A549 (cell line): ENCODE data around the gene FAM3B. TPM values are rescaled to one million over a fixed set of nuclear protein-coding genes. Genes with fewer than 3 reads are reported as not detected.

Source experiments
- ATAC-seq, 2 experiments: fragments of 200-7000 bp in 1 of 2; fragments of >200 bp in 1 of 2; cut with Nextera tagmentation in 1 of 2; cut with Tn5 transposase in 1 of 2; 3 replicates each; pipeline versions ENCODE4 v1.8.0 to v1.9.1; 2018 to 2020; ENCODE audit warnings: mild to moderate bottlenecking in 1 of 2, moderate library complexity in 1 of 2
- CTCF ChIA-PET: fragments of 300-600 bp; sonication (Branson Sonifier 250); formaldehyde crosslinking; extraction: SDS; loops from one replicate; lab custom pipeline; 2021; ENCODE audit warnings: antibody characterized with exemption, inconsistent platforms; lab: Yijun Ruan, JAX
- POLR2A ChIA-PET: fragments of 350-600 bp; formaldehyde crosslinking; extraction: SDS; loops from one replicate; lab custom pipeline; 2021; ENCODE audit warnings: antibody characterized with exemption, inconsistent platforms; lab: Yijun Ruan, JAX
- DNase-seq, 2 experiments: peaks; one replicate each; pipeline versions ENCODE4 v3.0.0 to v3.0.0-alpha.2; 2011 to 2016; ENCODE audit warnings: low read depth in 1 of 2, low spot score in 1 of 2
- FAIRE-seq: peaks from 2 replicates; lab custom pipeline; 2011; peaks lifted over from hg19 to GRCh38; lab: Jason Lieb, UNC
- H3K27ac ChIP-seq, 2 experiments: fragments of >200 bp; sonication (Bioruptor Twin); formaldehyde crosslinking; 3 replicates each; pipeline ENCODE4 v1.5.1; 2016 to 2017
- H3K4me1 ChIP-seq: fragments of >200 bp; sonication (Bioruptor Twin); formaldehyde crosslinking; 3 replicates; pipeline ENCODE4 v1.6.1; 2016
- H3K4me2 ChIP-seq: fragments of >200 bp; sonication (Bioruptor Twin); formaldehyde crosslinking; 3 replicates; pipeline ENCODE4 v1.6.1; 2016
- H3K4me3 ChIP-seq: fragments of >200 bp; sonication (Bioruptor Twin); formaldehyde crosslinking; 3 replicates; pipeline ENCODE4 v1.5.1; 2016
- H3K9me3 ChIP-seq: fragments of >200 bp; sonication (Bioruptor Twin); formaldehyde crosslinking; 3 replicates; pipeline ENCODE4 v1.6.1; 2016
- CBX2 ChIP-seq: fragments of 200-600 bp; sonication (generic); IDR thresholded peaks from 2 replicates; pipeline ENCODE4 v1.6.1; 2016; ENCODE audit warnings: low read depth, mild to moderate bottlenecking, borderline replicate concordance
- CEBPB ChIP-seq, 2 experiments: fragments of >200 bp in 1 of 2; sonication (Bioruptor Twin) in 1 of 2; formaldehyde crosslinking in 1 of 2; IDR thresholded peaks; 2 replicates each; pipeline ENCODE4 v1.6.1; 2012 to 2016
- E2F6 ChIP-seq: IDR thresholded peaks from 2 replicates; pipeline ENCODE4 v1.6.1; 2012; ENCODE audit warnings: low read depth, borderline replicate concordance
- HOXA7 ChIP-seq: fragments of 250-450 bp; sonication (Bioruptor Pico); IDR thresholded peaks from 2 replicates; pipeline ENCODE4 v1.5.0; 2020; ENCODE audit warnings: mild to moderate bottlenecking, moderate library complexity
- JUN ChIP-seq, 2 experiments: fragments of >200 bp; sonication (Bioruptor Twin); formaldehyde crosslinking; IDR thresholded peaks; 2 replicates in 1 of 2; 3 replicates in 1 of 2; pipeline ENCODE4 v1.6.1; 2016 to 2017
- MAX ChIP-seq: IDR thresholded peaks from 2 replicates; pipeline ENCODE4 v1.6.1; 2012
- MAZ ChIP-seq: fragments of 150-350 bp; IDR thresholded peaks from 2 replicates; pipeline ENCODE4 v1.6.1; 2014; ENCODE audit warnings: antibody characterized with exemption, low read depth, low read length, borderline replicate concordance
- NR3C1 ChIP-seq: fragments of >200 bp; sonication (Bioruptor Twin); formaldehyde crosslinking; IDR thresholded peaks from 3 replicates; pipeline ENCODE4 v1.6.1; 2017
- POLR2A ChIP-seq: IDR thresholded peaks from 2 replicates; pipeline ENCODE4 v1.6.1; 2012; ENCODE audit warnings: mild to moderate bottlenecking, low read length
- REST ChIP-seq: fragments of 200-600 bp; sonication (generic); IDR thresholded peaks from 2 replicates; pipeline ENCODE4 v1.6.1; 2016; ENCODE audit warnings: antibody characterized with exemption, mild to moderate bottlenecking, moderate library complexity
- RFX5 ChIP-seq: fragments of 450-650 bp; IDR thresholded peaks from 2 replicates; pipeline ENCODE4 v1.7.1; 2014; ENCODE audit warnings: antibody characterized with exemption, mild to moderate bottlenecking, moderate library complexity
- RNF2 ChIP-seq: fragments of 200-600 bp; sonication (generic); IDR thresholded peaks from 2 replicates; pipeline ENCODE4 v1.6.1; 2016; ENCODE audit warnings: low read depth, mild to moderate bottlenecking, antibody characterized with exemption, moderate library complexity, borderline replicate concordance
- SMC3 ChIP-seq: fragments of >200 bp; sonication (Bioruptor Twin); formaldehyde crosslinking; IDR thresholded peaks from 3 replicates; pipeline ENCODE4 v1.6.1; 2018; ENCODE audit warnings: inconsistent platforms
- TFCP2L1 ChIP-seq: fragments of 250-450 bp; sonication (Bioruptor Pico); IDR thresholded peaks from 2 replicates; pipeline ENCODE4 v1.5.0; 2021; ENCODE audit warnings: mild to moderate bottlenecking
- ZC3H11A ChIP-seq: fragments of 450-650 bp; IDR thresholded peaks from 2 replicates; pipeline ENCODE4 v1.6.1; 2014; ENCODE audit warnings: antibody characterized with exemption, mild to moderate bottlenecking
- WGBS: methylation state at CpG from one replicate; pipeline ENCODE4 v1.1.6; 2017; ENCODE audit errors: missing lambda C conversion rate; 5-methylcytosine and 5-hydroxymethylcytosine counted together
- polyA plus RNA-seq, 4 experiments: library from polyadenylated mRNA; depleted of rRNA in 3 of 4; stranded (reverse); fragments of >200 nt; fragmentation: RNase III in 1 of 4; extraction: RNeasy Plus Mini Kit Qiagen cat#74134 plus additional on column Dnase treatment in 1 of 4; gene quantifications; 2 replicates in 3 of 4; 3 replicates in 1 of 4; pipeline ENCODE4 v1.2.3, GENCODE V29; 2011 to 2017
- TF ChIP-seq, protein P1 (sequence below): fragments of 250-450 bp; sonication (Bioruptor Pico); IDR thresholded peaks from 2 replicates; pipeline ENCODE4 v1.5.0; 2021; ENCODE audit warnings: mild to moderate bottlenecking, moderate library complexity, borderline replicate concordance
- TF ChIP-seq, protein P2 (sequence below): fragments of >200 bp; sonication (Bioruptor Twin); formaldehyde crosslinking; IDR thresholded peaks from 2 replicates; pipeline ENCODE4 v1.6.1; 2016

FAM3B gene
- polyA plus RNA-seq, 2 of the 4 experiments (the other 2 are of a cell fraction) = not detected

DNA sequence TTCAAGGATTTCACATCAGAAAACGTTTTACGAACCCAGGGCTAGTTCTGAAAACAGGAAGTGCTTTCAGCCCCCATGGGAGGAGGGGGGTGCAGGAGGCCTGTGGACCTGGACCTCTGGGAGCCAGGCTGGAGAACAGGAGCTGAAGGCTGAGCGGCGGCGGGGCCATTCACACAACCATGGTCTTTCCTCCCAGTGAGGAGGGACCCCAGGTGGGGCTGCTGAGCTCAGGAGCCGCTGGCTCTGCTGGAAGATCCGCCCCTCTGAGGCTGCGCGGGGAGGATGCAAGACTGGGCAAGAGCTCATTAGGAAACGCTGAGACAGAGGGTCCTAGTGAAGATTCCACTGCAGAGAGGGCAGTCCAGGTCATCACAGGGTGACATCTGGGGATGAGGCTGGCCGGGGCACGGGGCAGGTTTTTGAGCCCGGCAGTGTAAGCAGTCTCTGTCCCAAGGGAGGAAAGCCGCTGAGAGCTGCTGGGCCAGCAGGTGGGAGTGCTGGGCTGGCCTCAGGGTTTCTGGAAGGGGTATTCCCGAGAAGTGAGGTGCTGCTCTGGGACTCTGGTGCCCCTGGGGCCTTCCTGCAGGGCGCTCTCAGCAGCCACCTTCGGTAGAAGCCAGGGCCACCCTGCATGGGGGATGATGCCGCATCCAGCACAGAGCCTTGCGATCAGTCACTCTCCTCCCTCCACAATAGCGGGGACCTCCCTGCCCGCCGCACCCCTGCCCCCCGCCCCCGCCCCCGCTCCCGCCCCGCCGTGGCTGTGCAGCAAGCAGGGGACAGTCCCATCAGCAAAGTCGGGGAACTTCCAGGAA lies 52.7 kb downstream of the FAM3B start:
- FAIRE-seq = no peak
- H3K9me3 ChIP-seq = no peaks in the 10 kb centered on the region
- ATAC-seq = no peak
- H3K4me3 ChIP-seq = no peak overlapping the region
- POLR2A ChIA-PET = no interaction called here
- WGBS = 84% methylated on average over 8 of the region's 29 CpGs
- no peak for TF ChIP-seq MAX
- no peak for TF ChIP-seq JUN (IDR thresholded peaks at IDR 0.05)
- TF ChIP-seq, protein P1, sequence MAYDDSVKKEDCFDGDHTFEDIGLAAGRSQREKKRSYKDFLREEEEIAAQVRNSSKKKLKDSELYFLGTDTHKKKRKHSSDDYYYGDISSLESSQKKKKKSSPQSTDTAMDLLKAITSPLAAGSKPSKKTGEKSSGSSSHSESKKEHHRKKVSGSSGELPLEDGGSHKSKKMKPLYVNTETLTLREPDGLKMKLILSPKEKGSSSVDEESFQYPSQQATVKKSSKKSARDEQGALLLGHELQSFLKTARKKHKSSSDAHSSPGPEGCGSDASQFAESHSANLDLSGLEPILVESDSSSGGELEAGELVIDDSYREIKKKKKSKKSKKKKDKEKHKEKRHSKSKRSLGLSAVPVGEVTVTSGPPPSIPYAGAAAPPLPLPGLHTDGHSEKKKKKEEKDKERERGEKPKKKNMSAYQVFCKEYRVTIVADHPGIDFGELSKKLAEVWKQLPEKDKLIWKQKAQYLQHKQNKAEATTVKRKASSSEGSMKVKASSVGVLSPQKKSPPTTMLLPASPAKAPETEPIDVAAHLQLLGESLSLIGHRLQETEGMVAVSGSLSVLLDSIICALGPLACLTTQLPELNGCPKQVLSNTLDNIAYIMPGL = no peak
- no peak for TF ChIP-seq RNF2
- TF ChIP-seq RFX5 = no peak
- no peak for TF ChIP-seq NR3C1
- no peak for TF ChIP-seq CEBPB (IDR thresholded peaks at IDR 0.05)
- TF ChIP-seq, all 56 proteins: peak for 0
- peaks cover 12% of the 10 kb centered on the region; the same call in 2 of the 3 replicates for H3K4me1 ChIP-seq
- H3K27ac ChIP-seq = no peak overlapping the region
- DNase-seq = no peak
- CTCF ChIA-PET = no interaction called here
- no peak overlapping the region for H3K4me2 ChIP-seq

DNA sequence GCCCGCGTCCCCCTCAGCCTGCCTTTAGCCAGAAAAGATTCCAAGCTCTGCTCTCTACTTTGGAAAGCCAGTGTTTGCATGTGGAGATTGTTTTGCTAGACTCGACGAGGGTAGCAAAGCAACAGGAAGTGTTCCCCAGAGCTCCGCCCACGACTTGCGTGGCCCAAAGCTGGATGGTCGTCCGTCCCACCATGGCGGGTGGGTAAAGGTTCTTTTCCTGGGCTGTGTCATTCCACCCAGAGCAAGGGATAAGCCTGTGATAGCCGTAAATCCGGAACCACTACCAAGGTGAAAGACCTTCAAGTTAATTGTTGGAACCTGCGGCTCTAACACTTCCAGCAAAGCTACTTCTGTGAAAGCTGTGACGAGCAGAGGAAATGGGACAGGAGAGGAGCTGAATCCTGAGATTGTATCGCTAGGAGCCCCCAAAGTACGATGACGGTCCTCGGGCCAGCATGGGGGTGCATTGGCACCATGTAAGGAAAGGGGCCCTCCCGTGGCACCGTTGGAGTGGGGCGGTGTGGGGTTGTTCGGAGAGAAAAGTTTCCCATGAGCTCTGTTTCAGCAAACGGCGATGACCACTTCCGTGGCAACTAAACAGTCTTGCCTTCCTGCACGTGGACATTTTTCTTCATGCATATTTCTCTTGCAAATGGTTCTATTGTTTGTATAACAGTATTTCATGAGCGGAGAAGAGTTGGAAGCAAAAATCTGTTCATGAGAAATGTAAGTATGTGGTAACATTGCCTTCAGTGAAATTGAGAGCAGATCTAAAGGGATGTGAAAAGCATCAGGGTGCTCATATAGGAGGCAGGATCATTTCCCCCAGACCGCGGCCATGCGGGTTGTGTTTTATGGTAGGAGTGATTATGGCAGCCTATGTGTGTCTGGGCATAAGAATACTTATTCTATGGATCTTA lies 53.6 kb downstream of the FAM3B start:
- H3K4me2 ChIP-seq = no peak overlapping the region
- ChIA-PET POLR2A (no interaction called here), CTCF (no interaction called here)
- no peak overlapping the region for H3K27ac ChIP-seq
- FAIRE-seq = no peak
- TF ChIP-seq CEBPB (IDR thresholded peaks at IDR 0.05) = no peak
- TF ChIP-seq ZC3H11A = no peak
- TF ChIP-seq E2F6 = no peak
- no peak overlapping the region for H3K4me3 ChIP-seq
- peaks cover 12% of the 10 kb centered on the region; the same call in 2 of the 3 replicates for H3K4me1 ChIP-seq
- no peak for ATAC-seq
- 87% methylated on average over 27 of the region's 30 CpGs for WGBS
- DNase-seq = no peak
- no peaks in the 10 kb centered on the region for H3K9me3 ChIP-seq

DNA sequence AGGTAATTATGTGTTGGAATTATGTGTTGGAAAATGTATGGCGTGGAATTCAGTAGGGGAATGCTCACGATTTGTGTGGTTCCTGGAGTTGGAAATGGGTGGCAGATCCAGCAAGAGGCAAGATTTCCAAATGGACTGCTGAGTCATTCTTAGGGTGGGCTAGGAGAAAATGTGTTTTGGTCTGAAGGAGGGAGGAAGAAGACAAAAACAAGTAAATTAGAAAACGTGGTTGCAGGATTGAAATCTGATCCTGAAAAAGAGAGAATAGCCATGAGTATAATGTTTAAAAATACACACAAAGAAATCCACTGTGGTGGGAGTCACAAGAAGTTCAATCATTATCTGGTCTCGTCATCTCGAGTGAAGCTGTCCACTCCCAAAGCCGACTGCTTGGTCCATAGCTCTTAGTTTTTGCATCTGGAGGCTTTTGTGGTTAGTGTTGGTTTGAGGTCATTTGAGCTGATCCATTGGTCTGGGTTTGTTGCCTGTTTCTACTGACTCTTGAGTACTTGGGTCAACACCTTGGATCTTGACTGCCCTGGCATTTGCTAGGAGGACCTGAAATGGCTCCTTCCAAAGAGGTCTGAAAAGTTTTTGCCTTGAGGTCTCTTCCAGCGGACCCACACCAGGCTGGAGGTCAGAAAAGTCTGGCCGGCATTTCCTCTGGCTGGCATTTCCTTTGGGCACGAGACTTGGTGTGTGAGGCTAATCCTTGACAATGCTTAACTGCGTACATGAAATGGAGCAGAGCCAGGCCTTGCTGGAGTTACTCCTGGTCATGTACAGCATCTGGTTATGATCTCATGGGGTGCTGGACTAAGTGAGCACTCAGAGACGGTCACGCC lies 54.5 kb downstream of the FAM3B start:
- POLR2A ChIA-PET = no interaction called here
- CTCF ChIA-PET = no interaction called here
- ATAC-seq = no peak
- no peak for DNase-seq
- Histone ChIP-seq H3K27ac (no peak overlapping the region), H3K4me2 (no peak overlapping the region), H3K9me3 (no peaks in the 10 kb centered on the region), H3K4me3 (no peak overlapping the region), H3K4me1 (peaks cover 12% of the 10 kb centered on the region; the same call in 2 of the 3 replicates)
- no peak for FAIRE-seq
- WGBS = 54% methylated on average over 12 of the region's 12 CpGs
- TF ChIP-seq NR3C1 (no peak), MAZ (no peak), CBX2 (no peak), SMC3 (no peak), HOXA7 (CRISPR knock-in tag) (no peak), POLR2A (no peak), REST (no peak), CEBPB (IDR thresholded peaks at IDR 0.05) (no peak), RFX5 (no peak), TFCP2L1 (CRISPR knock-in tag) (no peak), RNF2 (no peak), E2F6 (no peak)
- TF ChIP-seq, protein P1 = no peak
- TF ChIP-seq, protein P2, sequence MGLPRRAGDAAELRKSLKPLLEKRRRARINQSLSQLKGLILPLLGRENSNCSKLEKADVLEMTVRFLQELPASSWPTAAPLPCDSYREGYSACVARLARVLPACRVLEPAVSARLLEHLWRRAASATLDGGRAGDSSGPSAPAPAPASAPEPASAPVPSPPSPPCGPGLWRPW = no peak
